GM18873 (cell line): ENCODE data around the gene SLC7A10.

Source experiments
- ATAC-seq: cut with Tn5 transposase; IDR thresholded peaks from one replicate; pipeline ENCODE4 v1.9.1; 2021; ENCODE audit warnings: mild to moderate bottlenecking, moderate library complexity, moderate number of reproducible peaks; ENCODE audit not compliant: unreplicated experiment, low FRiP score

The SLC7A10 gene

DNA sequence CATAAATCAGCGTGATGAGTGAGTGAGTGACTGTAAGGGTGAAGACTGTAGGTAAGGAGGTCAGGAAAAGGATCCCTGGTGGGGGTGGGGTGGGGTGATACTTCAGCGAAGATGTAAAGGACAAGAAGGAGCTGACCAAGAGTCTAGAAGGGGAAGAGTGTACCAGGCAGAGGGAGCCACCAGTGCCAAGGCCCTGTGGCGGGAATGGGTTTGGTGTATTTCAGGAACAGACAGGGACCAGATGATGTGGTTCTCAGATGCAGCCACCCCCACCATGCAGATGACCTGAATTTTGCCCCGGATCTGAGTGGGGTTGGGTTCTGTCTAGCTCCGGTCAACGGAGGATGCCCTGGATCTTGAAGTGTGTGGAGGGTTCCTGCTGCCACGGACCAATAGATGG, 30.1 kb upstream of the SLC7A10 start:
- no peak for ATAC-seq

DNA sequence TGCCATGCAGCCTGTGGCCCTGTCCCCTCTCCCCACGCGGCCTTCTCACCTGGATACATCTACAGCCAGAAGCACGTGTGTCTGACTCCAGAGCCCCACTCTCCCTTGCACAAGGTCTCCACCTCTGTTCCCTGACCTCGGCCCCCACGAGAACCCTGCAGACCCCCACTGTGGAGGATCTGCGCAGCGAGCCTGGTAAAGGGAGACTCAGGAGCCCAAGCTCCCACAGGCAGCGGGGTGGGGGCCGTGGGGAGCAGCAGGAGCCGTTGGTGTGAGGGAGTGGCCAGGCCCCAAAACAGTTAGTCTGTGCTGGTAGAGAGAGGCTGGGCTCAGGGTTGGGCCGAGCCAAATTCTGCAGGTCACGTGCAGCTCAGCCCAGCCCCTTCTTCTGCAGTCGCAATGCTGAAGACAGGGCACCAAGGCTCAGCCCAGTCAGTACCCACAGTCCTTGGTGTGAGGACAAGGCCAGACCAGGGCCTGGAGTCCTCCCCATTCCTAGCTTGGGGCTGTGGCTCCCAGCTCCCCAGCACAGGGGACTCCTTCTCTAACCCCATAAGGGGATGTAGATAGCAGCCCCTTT, 28.7 kb upstream of the SLC7A10 start:
- ATAC-seq = no peak

- no peak for ATAC-seq
These were observed 27.3 kb upstream of the SLC7A10 start for GRCh38 chr19:33252971-33253370.

GRCh38 chr19:33252418-33252962, 26.8 kb upstream of the SLC7A10 start:
- no peak for ATAC-seq

GRCh38 chr19:33251526-33252090, 26.0 kb upstream of the SLC7A10 start:
- no peak for ATAC-seq

- ATAC-seq = no peak
These were observed 25.4 kb upstream of the SLC7A10 start for GRCh38 chr19:33251076-33251475.

- no peak for ATAC-seq
These were observed 24.9 kb upstream of the SLC7A10 start for GRCh38 chr19:33250500-33250899.

- no peak for ATAC-seq
These were observed 24.2 kb upstream of the SLC7A10 start for GRCh38 chr19:33249740-33250366.

DNA sequence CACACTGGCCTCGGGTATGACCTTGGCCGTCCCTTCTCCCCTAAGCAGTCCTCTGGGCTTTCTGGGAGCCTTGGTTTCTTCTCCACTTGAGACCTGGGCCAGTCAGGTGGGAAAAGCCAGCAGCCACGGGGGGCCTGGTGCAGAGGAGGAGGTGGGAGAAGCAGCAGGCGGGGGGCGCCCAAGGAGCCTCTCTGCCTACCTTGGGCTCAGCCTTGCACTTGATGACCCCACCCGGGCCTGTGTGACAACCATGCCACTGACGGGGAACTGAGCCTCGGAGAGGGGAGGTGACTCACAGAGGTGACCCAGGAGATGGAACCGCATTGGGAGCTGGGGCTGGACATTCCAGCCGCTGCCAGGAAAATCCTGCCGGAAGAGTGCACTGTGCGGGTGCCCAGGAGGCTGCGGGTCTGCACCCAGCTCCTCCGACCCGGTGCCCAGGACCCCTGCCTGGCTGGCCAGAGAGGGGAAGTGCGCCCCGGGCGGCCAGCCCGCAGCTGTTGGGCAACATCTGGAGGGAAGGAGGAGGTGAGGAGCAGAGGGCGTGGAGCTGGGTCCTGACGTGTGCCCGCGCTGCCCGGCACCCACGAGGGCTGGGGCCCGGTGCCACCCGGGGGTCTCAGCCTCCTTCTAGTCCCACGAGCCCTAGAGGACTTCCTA, 23.4 kb upstream of the SLC7A10 start:
- no peak for ATAC-seq

- no peak for ATAC-seq
These were observed 22.9 kb upstream of the SLC7A10 start for GRCh38 chr19:33248553-33248953.

GRCh38 chr19:33248104-33248503, 22.5 kb upstream of the SLC7A10 start:
- no peak for ATAC-seq

DNA sequence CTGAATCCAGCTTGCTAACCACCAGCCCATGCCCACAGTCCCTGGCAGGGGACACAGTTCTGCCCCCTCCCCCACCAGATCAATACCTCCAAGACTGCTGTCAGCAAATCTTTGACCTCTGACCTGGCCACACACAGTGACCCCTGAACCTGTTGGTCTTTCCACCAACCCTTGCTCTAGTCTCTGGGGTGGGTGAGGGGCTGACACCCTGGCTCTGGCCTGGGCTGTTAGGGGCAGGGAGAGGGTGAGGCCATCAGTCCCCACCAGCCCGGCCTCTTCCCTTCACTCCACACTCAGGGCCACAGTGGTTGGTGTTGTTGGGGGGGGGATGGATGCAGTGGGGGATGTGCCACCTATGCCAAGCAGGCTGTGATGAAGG, 21.8 kb upstream of the SLC7A10 start:
- no peak for ATAC-seq

GRCh38 chr19:33246709-33247440, 21.2 kb upstream of the SLC7A10 start:
- no peak for ATAC-seq

DNA sequence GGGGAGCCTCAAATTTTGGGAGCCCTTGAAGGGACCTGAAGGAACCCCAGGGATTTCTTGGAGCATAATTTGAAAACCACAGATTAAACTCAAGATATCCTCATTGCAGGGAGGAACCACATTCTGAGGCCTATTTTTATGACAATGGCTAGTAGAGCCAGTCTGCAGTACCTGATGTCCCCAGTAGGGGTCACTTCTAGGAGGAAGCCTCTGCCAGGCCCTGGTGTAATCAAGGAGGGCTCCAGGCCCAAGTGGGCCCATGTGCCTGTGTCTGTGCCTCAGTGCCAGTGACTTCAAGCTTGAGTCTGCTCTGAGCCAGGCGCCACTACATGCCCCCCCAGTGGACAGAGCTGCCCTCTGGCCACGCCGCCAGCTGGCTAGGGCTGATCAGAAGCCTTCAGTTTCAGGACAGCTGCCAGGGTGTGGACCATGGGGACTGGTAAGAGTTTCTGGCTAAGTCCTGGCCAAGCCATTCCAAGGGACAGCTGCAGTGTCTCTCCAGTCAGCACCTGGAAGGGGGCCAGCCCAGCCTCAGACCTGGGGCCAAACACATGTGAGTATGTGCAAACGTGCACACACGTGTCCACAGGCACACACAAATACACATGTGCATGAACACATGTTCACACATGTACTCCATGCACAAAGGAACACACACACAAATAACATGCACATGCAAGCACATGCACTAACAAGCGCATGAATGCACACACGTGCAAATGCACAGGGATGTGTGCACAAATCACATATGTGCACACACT, 20.5 kb upstream of the SLC7A10 start:
- no peak for ATAC-seq

GRCh38 chr19:33242911-33243310, 17.3 kb upstream of the SLC7A10 start:
- ATAC-seq = no peak

- ATAC-seq = no peak
These were observed 16.5 kb upstream of the SLC7A10 start for GRCh38 chr19:33242131-33242530.

DNA sequence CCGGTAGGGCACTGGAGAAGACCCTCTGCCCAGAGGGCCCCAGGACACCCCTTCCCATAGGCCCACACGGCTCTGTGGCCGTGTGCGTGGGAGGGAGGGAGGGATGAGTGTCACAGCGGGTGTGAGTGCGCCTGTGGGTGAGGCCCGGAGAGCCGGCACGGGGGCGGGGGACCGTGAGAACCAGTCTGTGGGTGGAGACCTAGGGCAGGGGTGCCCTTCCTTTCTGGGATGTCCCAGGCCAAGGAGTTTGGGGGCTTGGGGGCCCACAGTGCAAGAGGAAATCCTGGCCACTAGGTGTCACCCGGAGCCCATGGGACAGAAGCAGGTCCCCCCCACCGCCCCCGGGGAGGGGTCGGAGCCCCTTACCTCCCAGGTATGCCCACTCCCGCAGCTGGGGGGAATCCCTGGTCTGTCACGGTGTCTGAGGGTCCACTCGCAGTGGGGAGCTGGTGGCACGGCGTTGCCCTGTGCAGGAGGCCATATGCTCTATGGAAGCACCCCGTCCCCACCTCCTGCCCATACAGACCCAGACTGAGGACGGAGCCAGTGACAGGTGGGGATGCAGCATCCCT, 16.0 kb upstream of the SLC7A10 start:
- ATAC-seq = no peak

- no peak for ATAC-seq
These were observed 15.5 kb upstream of the SLC7A10 start for GRCh38 chr19:33241091-33241529.

GRCh38 chr19:33240181-33240771, 14.6 kb upstream of the SLC7A10 start:
- no peak for ATAC-seq
